Measurements from ENCODE around the gene CACNA1C. TPM values are rescaled to one million over a fixed set of nuclear protein-coding genes. Genes with fewer than 3 reads are reported as not detected.

Gene CACNA1C
- total RNA-seq, 1 experiment from 2014 or later, result 1.1 TPM

- H3K27ac Mint-ChIP-seq, result peak overlapping the region in 1 of 3 experiments; percentile 48; a peak in 1 of 7 replicates
- no peak overlapping the region for H4K8ac ChIP-seq (replicated peaks; ENCODE audit: insufficient read length, low read depth, low read length)
- no peak for TF ChIP-seq CTCF (conservative IDR thresholded peaks at IDR 0.05)
Observed at GRCh38 chr12:2248087-2248900, 195.5 kb downstream of the CACNA1C start.

More at GRCh38 chr12:2248087-2248900, 195.5 kb downstream of the CACNA1C start:
- Histone ChIP-seq H2BK12ac (ENCODE audit: insufficient read length, low read depth, low read length) (no peak overlapping the region), H4K91ac (ENCODE audit: insufficient read length, low read depth, low read length) (no peak overlapping the region), H3K18ac (ENCODE audit: insufficient read length, low read depth, low read length) (no peak overlapping the region), H2BK5ac (ENCODE audit: insufficient read length, low read length) (no peak overlapping the region), H2BK15ac (ENCODE audit: low read depth, low read length) (no peak overlapping the region), H3K56ac (ENCODE audit: insufficient read length, low read depth, low read length) (no peak overlapping the region), H4K20me1 (ENCODE audit: control insufficient read depth, insufficient read depth, insufficient read length) (no peaks in the 10 kb centered on the region), H3K4ac (ENCODE audit: low read depth, low read length) (no peak overlapping the region), H3K9ac (ENCODE audit: extremely low read depth, insufficient read length, low read length) (no peak overlapping the region), H3K9me3 (ENCODE audit: control insufficient read depth, low read depth, low read length) (no peaks in the 10 kb centered on the region), H4K5ac (ENCODE audit: insufficient read length, low read depth, low read length) (no peak overlapping the region), H3K23ac (ENCODE audit: insufficient read length, low read depth, low read length) (no peak overlapping the region), H3K79me2 (ENCODE audit: insufficient read depth, low read length) (no peaks in the 10 kb centered on the region), H2BK20ac (ENCODE audit: low read depth, low read length, poor library complexity, severe bottlenecking) (no peak overlapping the region), H3K14ac (ENCODE audit: insufficient read depth, low read length) (no peak overlapping the region), H3K27ac (ENCODE audit: insufficient read length, low read depth, low read length) (no peak overlapping the region), H3K27me3 (ENCODE audit: insufficient read depth, low read length) (no peaks in the 10 kb centered on the region), H3K23me2 (ENCODE audit: insufficient read length, low read depth, low read length, poor library complexity, severe bottlenecking) (no peaks in the 10 kb centered on the region), H3K79me1 (ENCODE audit: insufficient read depth, low read depth, low read length, poor library complexity, severe bottlenecking) (no peaks in the 10 kb centered on the region), H3T11ph (ENCODE audit: low read length) (no peak overlapping the region), H2AFZ (ENCODE audit: low read length) (no peak overlapping the region), H2BK120ac (ENCODE audit: low read depth, low read length, poor library complexity, severe bottlenecking) (no peak overlapping the region), H3K4me2 (ENCODE audit: insufficient read depth, insufficient read length, low read length) (no peak overlapping the region), H3K4me1 (ENCODE audit: insufficient read depth, low read length) (peaks cover 5% of the 10 kb centered on the region; the same call in 1 of the 2 replicates), H2AK5ac (ENCODE audit: insufficient read length, low read length) (no peak overlapping the region)
- no peaks in the 10 kb centered on the region; a peak in 1 of 7 replicates for H3K36me3 Mint-ChIP-seq (ENCODE audit: insufficient read depth in 1 of 3, low read depth in 3 of 3)
- no peaks in the 10 kb centered on the region; a peak in 1 of 5 replicates for H3K9me3 Mint-ChIP-seq
- H3K27me3 Mint-ChIP-seq (ENCODE audit: low read depth), result no peaks in the 10 kb centered on the region
- WGBS (ENCODE audit: extremely low coverage, insufficient read length, low lambda C conversion rate), result no CpG with 5 or more reads among the region's 17 CpGs
- no peak for DNase-seq
- H3K4me1 Mint-ChIP-seq, result peaks cover 44 to 49% of the 10 kb centered on the region in 2 experiments
- H3K4me3 Mint-ChIP-seq, result no peak overlapping the region

Data from H9 (cell line).